HEK293T (cell line): Measurements from ENCODE around the gene ALDH16A1.

ENCODE experiments used
- BHLHE40 ChIP-seq: fragments of 450-650 bp; IDR thresholded peaks from 2 replicates; pipeline ENCODE4 v1.6.1; 2016; ENCODE audit warnings: mild to moderate bottlenecking, moderate library complexity, borderline replicate concordance
- CTBP1 ChIP-seq: fragments of 450-650 bp; IDR thresholded peaks from 2 replicates; pipeline ENCODE4 v1.6.1; 2016; ENCODE audit warnings: borderline replicate concordance
- ELF4 ChIP-seq: fragments of 450-650 bp; IDR thresholded peaks from 2 replicates; pipeline ENCODE4 v1.6.1; 2017; ENCODE audit warnings: antibody characterized with exemption
- FOXA1 ChIP-seq: fragments of 450-650 bp; IDR thresholded peaks from 2 replicates; pipeline ENCODE4 v1.6.1; 2016; ENCODE audit warnings: mild to moderate bottlenecking
- FOXK2 ChIP-seq: fragments of 450-650 bp; IDR thresholded peaks from 2 replicates; pipeline ENCODE4 v1.6.1; 2016; ENCODE audit warnings: mild to moderate bottlenecking
- FOXM1 ChIP-seq: fragments of 450-650 bp; IDR thresholded peaks from 2 replicates; pipeline ENCODE4 v1.6.1; 2017; ENCODE audit warnings: mild to moderate bottlenecking, borderline replicate concordance
- HDGF ChIP-seq: fragments of 450-650 bp; IDR thresholded peaks from 2 replicates; pipeline ENCODE4 v1.6.1; 2017; ENCODE audit warnings: antibody characterized with exemption, borderline replicate concordance
- L3MBTL2 ChIP-seq: fragments of 450-650 bp; conservative IDR thresholded peaks from 2 replicates; pipeline ENCODE4 v1.6.1; 2016; ENCODE audit warnings: mild to moderate bottlenecking
- LEF1 ChIP-seq: fragments of 450-650 bp; IDR thresholded peaks from 2 replicates; pipeline ENCODE4 v1.6.1; 2017; ENCODE audit warnings: mild to moderate bottlenecking, borderline replicate concordance
- NFRKB ChIP-seq: fragments of 450-650 bp; IDR thresholded peaks from 2 replicates; pipeline ENCODE4 v1.6.1; 2016; ENCODE audit warnings: mild to moderate bottlenecking, moderate library complexity
- SP1 ChIP-seq: fragments of 450-650 bp; IDR thresholded peaks from 2 replicates; pipeline ENCODE4 v1.6.1; 2017
- SUZ12 ChIP-seq: fragments of 450-650 bp; IDR thresholded peaks from 2 replicates; pipeline ENCODE4 v1.6.1; 2016; ENCODE audit warnings: mild to moderate bottlenecking
- ZNF384 ChIP-seq: fragments of 450-650 bp; IDR thresholded peaks from 2 replicates; pipeline ENCODE4 v1.6.1; 2016

DNA sequence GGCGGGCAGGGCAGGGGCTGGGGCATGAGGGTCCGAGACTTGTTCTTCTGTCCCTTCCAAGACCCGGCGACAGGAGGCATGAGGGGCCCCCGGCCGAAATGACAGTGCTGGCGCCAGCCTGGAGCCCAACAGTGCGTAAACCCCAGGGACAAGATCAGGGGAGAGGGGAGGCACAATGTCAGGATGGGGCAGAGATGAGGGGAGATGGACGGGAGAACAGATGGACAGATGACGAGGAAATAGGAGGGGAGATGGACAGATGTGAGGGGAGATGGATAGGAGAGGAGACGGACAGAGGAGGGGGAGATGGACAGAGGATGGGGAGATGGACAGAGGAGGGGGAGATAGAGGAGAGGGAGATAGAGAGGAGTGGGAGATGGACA, 21.5 kb downstream of the ALDH16A1 start:
- TF ChIP-seq SP1 (no peak), BHLHE40 (no peak), SUZ12 (no peak), FOXK2 (no peak), L3MBTL2 (no peak), NFRKB (no peak), ZNF384 (no peak), HDGF (no peak), FOXA1 (no peak), CTBP1 (no peak), FOXM1 (no peak), ELF4 (no peak), LEF1 (no peak)
